Heart right ventricle (tissue), 16 donors: Measurements from ENCODE around the gene AK6. TPM values are rescaled to one million over a fixed set of nuclear protein-coding genes. Genes with fewer than 3 reads are reported as not detected.
"Not testable (repeated sequence)": the region's sequence is repeated elsewhere in the genome, so short reads cannot be mapped to it uniquely, and the experiment has no call there.

ENCODE experiments used
- ATAC-seq, 8 donors: fragments of 200-7000 bp; cut with Tn5 transposase; one replicate each; pipeline ENCODE4 v1.9.1; 2020; ENCODE audit warnings: mild to moderate bottlenecking in 8 of 8, moderate library complexity in 8 of 8, moderate number of reproducible peaks in 1 of 8
- DNase-seq, 2 donors: peaks; one replicate each; pipeline ENCODE4 v3.0.0-alpha.2; 2020
- H3K27ac ChIP-seq, 10 donors: fragments of 200-600 bp; sonication (generic) in 2 of 10; one replicate each; pipeline versions ENCODE4 v1.5.0 to v1.8.0; 2020 to 2022; ENCODE audit warnings: mild to moderate bottlenecking in 3 of 10
- H3K27me3 ChIP-seq, 7 donors: fragments of 200-600 bp; one replicate each; pipeline ENCODE4 v1.8.0; 2021 to 2022; ENCODE audit warnings: mild to moderate bottlenecking in 2 of 7
- H3K36me3 ChIP-seq, 9 donors: fragments of 200-600 bp; sonication (generic) in 1 of 9; one replicate each; pipeline versions ENCODE4 v1.5.0 to v1.8.0; 2020 to 2022; ENCODE audit warnings: mild to moderate bottlenecking in 2 of 9
- H3K4me1 ChIP-seq, 9 donors: fragments of 200-600 bp; sonication (generic) in 1 of 9; one replicate each; pipeline versions ENCODE4 v1.5.0 to v1.8.0; 2020 to 2022; ENCODE audit warnings: mild to moderate bottlenecking in 4 of 9
- H3K4me3 ChIP-seq, 10 donors: fragments of 200-600 bp; sonication (generic) in 2 of 10; one replicate each; pipeline versions ENCODE4 v1.5.0 to v1.8.0; 2020 to 2022; ENCODE audit warnings: mild to moderate bottlenecking in 7 of 10, moderate library complexity in 2 of 10
- H3K9me3 ChIP-seq, 11 donors: fragments of 200-600 bp in 10 of 11; sonication (generic) in 2 of 11; one replicate each; pipeline versions ENCODE4 v1.5.0 to v1.8.0; 2013 to 2022; ENCODE audit warnings: mild to moderate bottlenecking in 2 of 11, control low read depth in 1 of 11, moderate library complexity in 1 of 11
- WGBS, 2 donors: extraction: QIAGEN DNeasy Blood & Tissue Kit; methylation state at CpG; one replicate each; pipeline ENCODE4 v1.1.7; 2013; ENCODE audit warnings: inconsistent platforms in 1 of 2; 5-methylcytosine and 5-hydroxymethylcytosine counted together
- intact Hi-C, 10 donors: fragments of 100-400 bp; cut with DNase I; formaldehyde crosslinking; loops; one replicate each; pipeline versions ENCODE4 v1.11.1 to v1.14.2; 2022
- polyA plus RNA-seq, 2 donors: library from polyadenylated mRNA; stranded (reverse); fragments of 200-250 nt; gene quantifications; one replicate each; pipeline ENCODE4 v1.2.3, GENCODE V29; 2013
- total RNA-seq, 10 donors: library from RNA; stranded (reverse); fragmentation: NEBNext Ultra II Directional in 3 of 10; extraction: Animal tissue kit (Norgen Biotek cat#: 25700) in 3 of 10; gene quantifications; one replicate each; pipeline versions ENCODE4 v1.2.1 to v1.2.4, GENCODE V29; 2021 to 2023
- TF ChIP-seq, protein P1 (sequence below), 9 donors: fragments of 200-600 bp; sonication (generic) in 2 of 9; IDR thresholded peaks; one replicate each; pipeline versions ENCODE4 v1.5.0 to v1.8.0; 2021 to 2022; ENCODE audit warnings: antibody characterized with exemption in 9 of 9, mild to moderate bottlenecking in 5 of 9, moderate library complexity in 1 of 9
- donor health status: Arrhythmogenic right ventricular cardiomyopathy.
- donor health status: ischemic (EF 13 %, LVEDD 7.1; RV severe dilation, severe dysfunction).
- donor health status: healthy with polysubstance abuse.
- donor health status: DM: no; HTN: yes; CAD: no.
- donor health status: DM: no; HTN: no; CAD: no.
- donor health status: ischemic (EF 25% LVEDD 6.9; RV normal size, moderate dysfunction).
- donor health status: ischemic (EF 25% LVEDD 5.7; RV mildly dilated, moderate dysfunction).
- donor health status: healthy.
- donor health status: DM: yes; HTN: yes; CAD: no.
- donor health status: Ischemic cardiomyopathy.
- donor health status: ischemic (EF 35%, LVEDD 5.7; RV mildly dilated, moderate dysfunction).
- donor health status: nonischemic (EF 11% LVEDD 7.7; RV severe dilation, severe dysfunction).
- donor health status: DM: yes; HTN: yes; CAD: no.
- donor health status: PGD.
- donor health status: ischemic (EF 29% LVEDD 5.4; RV normal size, mild dysfunction).
- donor health status: nonischemic (EF 23%, LVEDD 6.1; RV moderate dilation, normal function).

The AK6 gene
- total and polyA plus RNA-seq, 12 donors: 20.8 to 65.6 (median 33.0) TPM

- TF ChIP-seq, protein P1, sequence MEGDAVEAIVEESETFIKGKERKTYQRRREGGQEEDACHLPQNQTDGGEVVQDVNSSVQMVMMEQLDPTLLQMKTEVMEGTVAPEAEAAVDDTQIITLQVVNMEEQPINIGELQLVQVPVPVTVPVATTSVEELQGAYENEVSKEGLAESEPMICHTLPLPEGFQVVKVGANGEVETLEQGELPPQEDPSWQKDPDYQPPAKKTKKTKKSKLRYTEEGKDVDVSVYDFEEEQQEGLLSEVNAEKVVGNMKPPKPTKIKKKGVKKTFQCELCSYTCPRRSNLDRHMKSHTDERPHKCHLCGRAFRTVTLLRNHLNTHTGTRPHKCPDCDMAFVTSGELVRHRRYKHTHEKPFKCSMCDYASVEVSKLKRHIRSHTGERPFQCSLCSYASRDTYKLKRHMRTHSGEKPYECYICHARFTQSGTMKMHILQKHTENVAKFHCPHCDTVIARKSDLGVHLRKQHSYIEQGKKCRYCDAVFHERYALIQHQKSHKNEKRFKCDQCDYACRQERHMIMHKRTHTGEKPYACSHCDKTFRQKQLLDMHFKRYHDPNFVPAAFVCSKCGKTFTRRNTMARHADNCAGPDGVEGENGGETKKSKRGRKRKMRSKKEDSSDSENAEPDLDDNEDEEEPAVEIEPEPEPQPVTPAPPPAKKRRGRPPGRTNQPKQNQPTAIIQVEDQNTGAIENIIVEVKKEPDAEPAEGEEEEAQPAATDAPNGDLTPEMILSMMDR (IDR thresholded peaks at IDR 0.05): no peak
- Histone ChIP-seq H3K36me3 (peaks cover 0 to 62% (median 23%) of the 10 kb centered on the region in 9 donors), H3K9me3 (no peaks in the 10 kb centered on the region), H3K4me3 (no peak overlapping the region), H3K27me3 (no peaks in the 10 kb centered on the region), H3K27ac (peak overlapping the region in 2 of 10 donors; percentile 17 to 52), H3K4me1 (peaks cover 0 to 26% (median 16%) of the 10 kb centered on the region in 9 donors)
- no peak for DNase-seq
- intact Hi-C loops: no loop called here
- WGBS, 2 donors: 96 to 97% methylated on average over 4 of the region's 4 CpGs
- no peak for ATAC-seq
These were observed 5.7 kb upstream of the AK6 start for GRCh38 chr5:69374911-69375446.

DNA sequence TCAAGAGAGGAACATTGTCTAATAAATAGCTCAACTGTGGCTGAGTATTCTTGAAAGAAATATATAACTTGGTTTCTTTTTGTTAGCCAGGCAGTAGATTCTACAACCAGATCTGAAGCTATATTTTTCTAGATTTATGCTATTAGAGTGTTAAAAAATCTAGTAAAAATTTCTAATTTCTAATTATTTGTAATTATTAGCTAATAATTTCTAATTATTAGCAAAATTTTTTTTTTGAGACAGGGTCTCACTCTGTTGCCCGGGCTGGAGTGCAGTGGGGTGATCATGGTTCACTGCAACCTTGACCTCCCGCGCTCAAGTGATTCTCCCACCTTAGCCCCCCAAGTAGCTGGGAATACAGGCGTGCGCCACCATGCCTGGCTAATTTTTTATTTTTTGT is 3.1 kb upstream of the AK6 start:
- 91 to 97% methylated on average over 5 of the region's 5 CpGs for WGBS, 2 donors
- Histone ChIP-seq H3K9me3 (no peaks in the 10 kb centered on the region), H3K4me1 (peaks cover 0 to 40% (median 28%) of the 10 kb centered on the region in 9 donors), H3K27ac (no peak overlapping the region), H3K27me3 (no peaks in the 10 kb centered on the region), H3K4me3 (no peak overlapping the region), H3K36me3 (peaks cover 0 to 39% (median 10%) of the 10 kb centered on the region in 9 donors)
- intact Hi-C loops: no loop called here
- no peak for ATAC-seq
- TF ChIP-seq, protein P1 (IDR thresholded peaks at IDR 0.05): no peak
- DNase-seq: no peak

DNA sequence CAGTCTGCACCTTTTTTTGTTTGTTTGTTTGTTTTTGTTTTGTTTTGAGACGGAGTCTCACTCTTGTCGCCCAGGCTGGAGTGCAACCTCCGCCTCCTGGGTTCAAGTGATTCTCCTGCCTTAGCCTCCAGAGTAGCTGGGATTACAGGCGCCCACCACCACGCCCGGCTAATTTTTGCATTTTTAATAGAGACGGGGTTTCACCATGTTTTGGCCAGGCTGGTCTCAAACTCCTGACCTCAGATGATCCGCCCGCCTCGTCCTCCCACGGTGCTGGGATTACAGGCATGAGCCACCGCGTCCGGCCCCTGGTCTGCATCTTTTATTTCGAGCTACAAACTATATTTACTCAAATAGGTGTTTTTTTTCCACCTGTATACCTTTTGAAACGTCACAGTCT is 1.0 kb upstream of the AK6 start:
- H3K27me3 ChIP-seq, H3K9me3 ChIP-seq, intact Hi-C loops, ATAC-seq, DNase-seq: not testable (repeated sequence)
- peaks cover 0 to 41% (median 21%) of the 10 kb centered on the region in 9 donors for H3K36me3 ChIP-seq
- 2 to 3% methylated on average over 16 of the region's 16 CpGs for WGBS, 2 donors
- peaks cover 0 to 50% (median 31%) of the 10 kb centered on the region in 9 donors for H3K4me1 ChIP-seq
- peak overlapping the region in 8 of 10 donors; percentile 95 to 100 (median 99) for H3K27ac ChIP-seq
- H3K4me3 ChIP-seq: peak overlapping the region; percentile 52 to 87 (median 78)

- WGBS, 2 donors: 2% methylated on average over 38 of the region's 39 CpGs
- ATAC-seq: peak in 7 of 8 donors; percentile 2 to 68 (median 33)
These were observed 621 bp downstream of the AK6 start for GRCh38 chr5:69368458-69369339.

More at GRCh38 chr5:69368458-69369339, 621 bp downstream of the AK6 start:
- H3K4me1 ChIP-seq: peaks cover 0 to 50% (median 31%) of the 10 kb centered on the region in 9 donors
- TF ChIP-seq, protein P1 (IDR thresholded peaks at IDR 0.05): no peak
- peak overlapping the region; percentile 52 to 87 (median 78) for H3K4me3 ChIP-seq
- no peaks in the 10 kb centered on the region for H3K27me3 ChIP-seq
- no peak for DNase-seq
- intact Hi-C loops: loop anchor here in 5 of 10 donors (2.0 to 10.0 kb wide), 4 partner anchors 134 to 326 kb away; partner anchors contain the start of genes SLC30A5 (in 3 of the 5) and CDK7 (in 2 of the 5)
- peak overlapping the region; percentile 95 to 100 (median 99) for H3K27ac ChIP-seq
- H3K9me3 ChIP-seq: no peaks in the 10 kb centered on the region
- peaks cover 0 to 41% (median 12%) of the 10 kb centered on the region in 9 donors for H3K36me3 ChIP-seq
